Kidney (tissue), 14 donors: ENCODE results near the gene UNC13A. TPM values are rescaled to one million over a fixed set of nuclear protein-coding genes. Genes with fewer than 3 reads are reported as not detected.

ENCODE experiments used
- DNase-seq, 5 donors: peaks; one replicate each; pipeline ENCODE4 v3.0.0-alpha.2; 2013 to 2020
- FAIRE-seq: peaks from 2 replicates; lab custom pipeline; 2012; peaks lifted over from hg19 to GRCh38; lab: Jason Lieb, UNC
- H3K27ac ChIP-seq, 2 donors: one replicate each; pipeline ENCODE4 v1.7.0; 2013; ENCODE audit warnings: low read depth in 2 of 2, low read length in 2 of 2, inconsistent platforms in 1 of 2
- H3K27me3 ChIP-seq: one replicate; pipeline ENCODE4 v1.7.1; 2013; ENCODE audit warnings: low read length, inconsistent platforms; ENCODE audit not compliant: control insufficient read depth, insufficient read depth
- H3K36me3 ChIP-seq, 3 donors: one replicate each; pipeline versions ENCODE4 v1.7.0 to v1.7.1; 2013; ENCODE audit warnings: low read length in 3 of 3, control low read depth in 1 of 3, inconsistent platforms in 1 of 3; ENCODE audit not compliant: insufficient read depth in 3 of 3, control insufficient read depth in 2 of 3
- H3K4me1 ChIP-seq, 3 donors: one replicate each; pipeline versions ENCODE4 v1.7.0 to v1.7.1; 2013; ENCODE audit warnings: low read length in 3 of 3, inconsistent platforms in 1 of 3, low read depth in 1 of 3; ENCODE audit not compliant: control insufficient read depth in 2 of 3, insufficient read depth in 2 of 3
- H3K4me3 ChIP-seq, 3 donors: one replicate each; pipeline versions ENCODE4 v1.7.0 to v1.8.1; 2013; ENCODE audit warnings: low read length in 3 of 3, control low read depth in 1 of 3, inconsistent platforms in 1 of 3
- H3K9ac ChIP-seq, 3 donors: one replicate each; pipeline versions ENCODE4 v1.7.0 to v1.7.1; 2013; ENCODE audit warnings: low read length in 3 of 3, control low read depth in 1 of 3, inconsistent platforms in 1 of 3
- H3K9me3 ChIP-seq, 3 donors: one replicate each; pipeline versions ENCODE4 v1.7.0 to v1.7.1; 2013; ENCODE audit warnings: low read length in 3 of 3, control low read depth in 1 of 3, inconsistent platforms in 1 of 3; ENCODE audit not compliant: control insufficient read depth in 2 of 3, insufficient read depth in 1 of 3
- CTCF ChIP-seq: IDR thresholded peaks from 3 replicates; pipeline ENCODE4 v1.5.1; 2012; ENCODE audit warnings: mild to moderate bottlenecking, moderate library complexity, borderline replicate concordance; ENCODE audit not compliant: insufficient read depth; ENCODE audit errors: extremely low read depth
- intact Hi-C: fragments of 100-400 bp; cut with DNase I; formaldehyde crosslinking; loops from one replicate; pipeline ENCODE4 v1.11.1; 2022
- polyA plus RNA-seq: library from polyadenylated mRNA; stranded (reverse); fragments of 350-450 nt; fragmentation: Illumina TruSeq; extraction: RNeasy Lipid Tissue Mini Kit (QIAGEN cat#74804); gene quantifications from one replicate; pipeline ENCODE4 v1.2.3, GENCODE V29; 2014; ENCODE audit warnings: low read depth, low replicate concordance; ENCODE audit not compliant: insufficient read depth
- total RNA-seq: library from RNA; stranded (reverse); fragmentation: NEBNext Ultra II Directional; extraction: Animal tissue kit (Norgen Biotek cat#: 25700); gene quantifications from one replicate; pipeline ENCODE4 v1.2.1, GENCODE V29; 2021
- donor health status: control.
- donor health status: control.
- donor health status: control.
- donor health status: control.
- donor health status: control.
- donor health status: DM: yes; HTN: yes; CAD: no.
- donor health status: Normal renal cell carcinoma (clear cell type).

UNC13A gene
- total and polyA plus RNA-seq, 2 donors from 2014 or later, result 0.06 to 2.2 TPM

GRCh38 chr19:17684256-17684655, 3.9 kb downstream of the UNC13A start:
- H3K36me3 ChIP-seq, result no peaks in the 10 kb centered on the region
- peaks cover 18% of the 10 kb centered on the region for H3K27me3 ChIP-seq
- no peak overlapping the region for H3K4me3 ChIP-seq
- no peak for FAIRE-seq
- DNase-seq, result no peak
- H3K4me1 ChIP-seq, result no peaks in the 10 kb centered on the region
- no peak overlapping the region for H3K27ac ChIP-seq
- TF ChIP-seq CTCF, result no peak
- H3K9me3 ChIP-seq, result no peaks in the 10 kb centered on the region
- H3K9ac ChIP-seq, result no peak overlapping the region
- intact Hi-C loops, result no loop called here

- FAIRE-seq, result no peak
Observed at GRCh38 chr19:17683078-17683477, 5.1 kb downstream of the UNC13A start.

GRCh38 chr19:17682273-17682672, 5.9 kb downstream of the UNC13A start:
- no peak for TF ChIP-seq CTCF
- H3K27ac ChIP-seq, result no peak overlapping the region
- intact Hi-C loops, result no loop called here
- no peaks in the 10 kb centered on the region for H3K9me3 ChIP-seq
- no peaks in the 10 kb centered on the region for H3K36me3 ChIP-seq
- H3K27me3 ChIP-seq, result peaks cover 13% of the 10 kb centered on the region
- FAIRE-seq (no peak), DNase-seq (no peak)
- no peaks in the 10 kb centered on the region for H3K4me1 ChIP-seq
- H3K4me3 ChIP-seq, result no peak overlapping the region
- no peak overlapping the region for H3K9ac ChIP-seq

More at GRCh38 chr19:17683078-17683477, 5.1 kb downstream of the UNC13A start:
- peaks cover 13% of the 10 kb centered on the region for H3K27me3 ChIP-seq
- H3K27ac ChIP-seq, result no peak overlapping the region
- H3K36me3 ChIP-seq, result no peaks in the 10 kb centered on the region
- H3K4me3 ChIP-seq, result no peak overlapping the region
- no peaks in the 10 kb centered on the region for H3K9me3 ChIP-seq
- DNase-seq, result no peak
- TF ChIP-seq CTCF, result no peak
- H3K4me1 ChIP-seq, result no peaks in the 10 kb centered on the region
- intact Hi-C loops, result no loop called here
- H3K9ac ChIP-seq, result no peak overlapping the region
